Prostate gland (tissue), 2 donors: ENCODE results near the gene WDR93. TPM values are rescaled to one million over a fixed set of nuclear protein-coding genes. Genes with fewer than 3 reads are reported as not detected.

Experiments used
- DNase-seq: peaks from one replicate; pipeline ENCODE4 v3.0.0-alpha.2; 2019; ENCODE audit warnings: low spot score
- H3K27ac ChIP-seq, 2 donors: fragments of 200-600 bp; sonication (generic); 2 replicates each; pipeline ENCODE4 v1.5.1; 2017 to 2019
- H3K27me3 ChIP-seq: fragments of 200-600 bp; sonication (generic); replicated peaks from 2 replicates; pipeline ENCODE4 v1.5.1; 2019; ENCODE audit not compliant: insufficient read depth
- H3K36me3 ChIP-seq, 2 donors: fragments of 200-600 bp; sonication (generic); 1 replicate in 1 of 2; 2 replicates in 1 of 2; pipeline versions ENCODE4 v1.5.1 to v1.8.1; 2017 to 2019
- H3K4me1 ChIP-seq: fragments of 200-600 bp; sonication (generic); replicated peaks from 2 replicates; pipeline ENCODE4 v1.5.1; 2019
- H3K4me3 ChIP-seq, 2 donors: fragments of 200-600 bp; sonication (generic); 2 replicates each; pipeline ENCODE4 v1.5.1; 2017 to 2019
- H3K9me3 ChIP-seq: fragments of 200-600 bp; sonication (generic); 2 replicates; pipeline ENCODE4 v1.5.1; 2017
- POLR2A ChIP-seq: fragments of 450-650 bp; IDR thresholded peaks from one replicate; pipeline ENCODE4 v1.6.1; 2016; ENCODE audit warnings: antibody characterized with exemption, mild to moderate bottlenecking
- POLR2AphosphoS5 ChIP-seq: sonication (generic); formaldehyde crosslinking; IDR thresholded peaks from one replicate; pipeline ENCODE4 v1.6.1; 2017; ENCODE audit warnings: antibody characterized with exemption
- WGBS: methylation state at CpG from one replicate; pipeline ENCODE4 v1.1.5; 2018; 5-methylcytosine and 5-hydroxymethylcytosine counted together
- intact Hi-C: fragments of 100-400 bp; cut with DNase I; formaldehyde crosslinking; loops from one replicate; pipeline ENCODE4 v1.14.2; 2022
- total RNA-seq, 2 donors: library from RNA; depleted of rRNA; stranded (reverse); fragments of >200 nt; gene quantifications; one replicate each; pipeline ENCODE4 v1.1.0, GENCODE V29; 2016
- TF ChIP-seq, protein P1 (sequence below), 4 experiments: fragments of 200-600 bp in 2 of 4; fragments of 450-650 bp in 2 of 4; sonication (generic) in 2 of 4; IDR thresholded peaks; 1 replicate in 3 of 4; 2 replicates in 1 of 4; pipeline ENCODE4 v1.5.1; 2016 to 2019; ENCODE audit warnings: antibody characterized with exemption in 4 of 4, mild to moderate bottlenecking in 2 of 4, moderate library complexity in 2 of 4

The WDR93 gene
- total RNA-seq, 2 donors from 2014 or later = 0.18 to 3.0 TPM

DNA sequence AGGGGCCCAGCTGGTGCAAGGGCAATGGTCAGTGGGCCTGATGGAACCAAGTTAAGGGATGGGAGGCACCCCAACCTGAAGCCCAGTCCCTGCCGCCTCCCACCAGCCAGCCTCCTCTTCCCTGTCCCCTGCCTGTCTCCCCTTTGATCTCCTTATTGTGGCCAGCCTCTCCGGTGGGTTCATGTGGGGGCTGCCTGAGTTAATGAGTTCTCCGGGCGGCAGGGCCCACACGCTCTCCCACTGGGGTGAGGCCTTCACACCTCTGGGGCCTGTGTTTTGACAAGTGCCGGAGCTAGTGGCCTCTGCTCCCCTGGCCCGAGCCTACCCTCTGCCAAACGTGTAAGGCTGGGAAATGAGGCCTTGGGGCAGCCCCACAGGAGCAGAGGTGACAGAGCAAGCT lies 67.7 kb downstream of the WDR93 start:
- WGBS = 96% methylated on average over 7 of the region's 8 CpGs
- Histone ChIP-seq H3K4me1 (peaks cover 10% of the 10 kb centered on the region), H3K27me3 (no peaks in the 10 kb centered on the region), H3K36me3 (no peaks in the 10 kb centered on the region), H3K9me3 (no peaks in the 10 kb centered on the region), H3K4me3 (no peak overlapping the region), H3K27ac (peak overlapping the region; percentile 83 to 92)
- no peak for DNase-seq
- intact Hi-C loops = no loop called here
- TF ChIP-seq POLR2AphosphoS5 (no peak), POLR2A (no peak)
- TF ChIP-seq, protein P1, sequence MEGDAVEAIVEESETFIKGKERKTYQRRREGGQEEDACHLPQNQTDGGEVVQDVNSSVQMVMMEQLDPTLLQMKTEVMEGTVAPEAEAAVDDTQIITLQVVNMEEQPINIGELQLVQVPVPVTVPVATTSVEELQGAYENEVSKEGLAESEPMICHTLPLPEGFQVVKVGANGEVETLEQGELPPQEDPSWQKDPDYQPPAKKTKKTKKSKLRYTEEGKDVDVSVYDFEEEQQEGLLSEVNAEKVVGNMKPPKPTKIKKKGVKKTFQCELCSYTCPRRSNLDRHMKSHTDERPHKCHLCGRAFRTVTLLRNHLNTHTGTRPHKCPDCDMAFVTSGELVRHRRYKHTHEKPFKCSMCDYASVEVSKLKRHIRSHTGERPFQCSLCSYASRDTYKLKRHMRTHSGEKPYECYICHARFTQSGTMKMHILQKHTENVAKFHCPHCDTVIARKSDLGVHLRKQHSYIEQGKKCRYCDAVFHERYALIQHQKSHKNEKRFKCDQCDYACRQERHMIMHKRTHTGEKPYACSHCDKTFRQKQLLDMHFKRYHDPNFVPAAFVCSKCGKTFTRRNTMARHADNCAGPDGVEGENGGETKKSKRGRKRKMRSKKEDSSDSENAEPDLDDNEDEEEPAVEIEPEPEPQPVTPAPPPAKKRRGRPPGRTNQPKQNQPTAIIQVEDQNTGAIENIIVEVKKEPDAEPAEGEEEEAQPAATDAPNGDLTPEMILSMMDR (IDR thresholded peaks at IDR 0.05) = no peak

DNA sequence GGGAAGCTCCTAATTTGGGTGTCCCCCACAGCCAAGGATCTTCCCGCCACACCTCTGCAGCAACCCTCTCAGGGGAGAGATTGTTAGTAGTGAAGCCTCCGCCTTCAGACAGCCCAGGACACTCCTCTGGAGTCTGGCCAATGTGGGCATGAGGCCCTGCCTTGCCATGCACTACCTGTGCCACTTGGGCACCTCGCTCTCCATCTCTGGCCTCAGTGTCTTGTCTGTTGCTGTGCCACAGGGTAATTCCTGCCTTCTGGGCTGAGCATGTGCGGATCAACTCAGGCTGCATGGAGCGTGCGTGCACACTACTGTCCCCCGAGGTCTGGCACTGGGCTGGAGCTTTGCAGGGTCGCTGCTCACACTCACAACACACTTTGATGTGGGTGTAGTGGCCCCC lies 68.4 kb downstream of the WDR93 start:
- Histone ChIP-seq H3K27me3 (no peaks in the 10 kb centered on the region), H3K4me3 (no peak overlapping the region), H3K27ac (peak overlapping the region; percentile 83 to 92), H3K36me3 (no peaks in the 10 kb centered on the region), H3K9me3 (no peaks in the 10 kb centered on the region), H3K4me1 (peaks cover 6% of the 10 kb centered on the region)
- WGBS = 83% methylated on average over 8 of the region's 8 CpGs
- no peak for TF ChIP-seq POLR2AphosphoS5
- TF ChIP-seq, protein P1 (IDR thresholded peaks at IDR 0.05) = peak in 1 of 4 experiments; percentile 38
- intact Hi-C loops = no loop called here
- DNase-seq = peak; percentile 54

DNA sequence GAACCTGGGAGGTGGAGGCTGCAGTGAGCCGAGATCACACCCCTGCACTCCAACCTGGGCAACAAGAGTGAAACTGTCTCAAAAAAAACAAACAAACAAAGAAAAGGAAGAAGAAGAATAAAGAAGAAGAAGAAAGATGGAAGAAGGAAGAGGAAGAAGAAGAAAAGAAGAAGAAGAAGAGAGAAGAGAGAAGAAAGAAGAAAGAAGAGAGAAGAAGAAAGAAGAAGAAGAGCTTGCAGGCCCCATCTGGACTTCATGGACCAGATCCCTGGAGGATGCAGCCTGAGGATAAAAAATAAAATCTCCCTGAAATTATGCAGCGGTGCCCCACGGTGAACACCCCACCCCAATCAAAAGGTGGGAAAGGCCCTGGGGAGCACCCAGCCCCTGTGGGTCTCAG lies 69.2 kb downstream of the WDR93 start:
- H3K27me3 ChIP-seq = no peaks in the 10 kb centered on the region
- H3K27ac ChIP-seq = peak overlapping the region; percentile 83 to 92
- DNase-seq = no peak
- intact Hi-C loops = loop anchor here (2.0 to 10.0 kb wide), 2 partner anchors 115 to 315 kb away; no protein-coding TSS in a partner anchor
- H3K4me3 ChIP-seq = no peak overlapping the region
- H3K36me3 ChIP-seq = no peaks in the 10 kb centered on the region
- H3K4me1 ChIP-seq = peaks cover 6% of the 10 kb centered on the region
- 85% methylated on average over 3 of the region's 3 CpGs for WGBS
- H3K9me3 ChIP-seq = no peaks in the 10 kb centered on the region
- no peak for TF ChIP-seq POLR2AphosphoS5
- no peak for TF ChIP-seq POLR2A
- TF ChIP-seq, protein P1 (IDR thresholded peaks at IDR 0.05) = no peak

DNA sequence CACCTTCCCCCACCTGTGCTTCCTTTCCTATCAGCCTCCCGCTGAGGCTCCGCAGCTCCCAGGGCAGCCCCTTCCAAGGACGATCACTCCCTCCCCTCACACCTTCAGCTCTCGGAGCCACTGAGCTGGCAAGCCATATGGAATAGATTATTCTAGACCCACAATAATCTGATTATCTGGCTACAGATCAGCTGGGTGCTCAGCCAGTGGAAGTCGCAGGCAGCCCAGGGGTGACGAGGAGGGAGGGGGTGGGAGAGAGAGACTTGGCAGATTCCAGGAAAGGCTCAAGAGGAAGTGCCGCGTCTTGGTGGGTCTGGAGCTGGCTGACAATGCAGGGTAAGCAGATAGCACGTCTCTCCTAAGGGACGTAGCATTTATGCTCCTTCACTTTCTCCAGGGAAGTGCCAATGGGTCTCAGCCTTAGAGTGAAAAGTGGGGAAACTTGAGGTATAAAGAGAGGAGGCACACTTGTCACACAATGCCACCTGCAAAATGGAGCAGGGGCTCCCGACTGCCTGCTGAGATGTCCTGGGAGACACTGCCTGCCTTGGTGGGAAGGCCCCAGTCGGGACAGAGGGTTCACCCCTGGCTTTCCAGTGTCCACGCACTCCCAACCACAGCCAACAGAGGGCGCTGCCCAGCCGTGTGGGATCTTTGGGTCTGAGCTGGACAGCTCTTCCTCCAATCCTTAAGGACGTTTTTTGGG lies 69.8 kb downstream of the WDR93 start:
- H3K9me3 ChIP-seq = no peaks in the 10 kb centered on the region
- DNase-seq = peak; percentile 74
- H3K27me3 ChIP-seq = no peaks in the 10 kb centered on the region
- H3K36me3 ChIP-seq = no peaks in the 10 kb centered on the region
- no peak overlapping the region for H3K4me3 ChIP-seq
- 31% methylated on average over 16 of the region's 16 CpGs for WGBS
- peak; percentile 54 for TF ChIP-seq POLR2AphosphoS5
- TF ChIP-seq POLR2A = no peak
- TF ChIP-seq, protein P1 (IDR thresholded peaks at IDR 0.05) = peak; percentile 96 to 97 (median 96)
- intact Hi-C loops = loop anchor here (2.0 to 10.0 kb wide), 2 partner anchors 114 to 314 kb away; no protein-coding TSS in a partner anchor
- peak overlapping the region; percentile 83 to 92 for H3K27ac ChIP-seq
- H3K4me1 ChIP-seq = peaks cover 6% of the 10 kb centered on the region
